Mesendoderm (in vitro differentiated cells): ENCODE data around the gene PREX1.

Experiments
- DNase-seq: peaks from one replicate; pipeline ENCODE4 v3.0.0; 2013
- H2AK5ac ChIP-seq: 2 replicates; pipeline ENCODE4 v1.6.1; 2013; ENCODE audit warnings: low read length, inconsistent platforms
- H2BK120ac ChIP-seq: 2 replicates; pipeline ENCODE4 v1.6.1; 2013; ENCODE audit warnings: low read depth, mild to moderate bottlenecking, low read length, moderate library complexity, mixed read lengths
- H2BK15ac ChIP-seq: replicated peaks from 2 replicates; pipeline ENCODE4 v1.6.1; 2013; ENCODE audit warnings: low read depth, mild to moderate bottlenecking, moderate library complexity
- H2BK5ac ChIP-seq: 2 replicates; pipeline ENCODE4 v1.6.1; 2013; ENCODE audit warnings: low read length, inconsistent platforms
- H3K18ac ChIP-seq: 2 replicates; pipeline ENCODE4 v1.6.1; 2013; ENCODE audit warnings: mild to moderate bottlenecking, low read length, mixed read lengths
- H3K23ac ChIP-seq: one replicate; pipeline ENCODE4 v1.6.1; 2013; ENCODE audit warnings: low read length
- H3K27ac ChIP-seq: 2 replicates; pipeline ENCODE4 v1.5.1; 2013; ENCODE audit warnings: low read depth, mild to moderate bottlenecking, inconsistent platforms, low read length, moderate library complexity
- H3K27me3 ChIP-seq: 2 replicates; pipeline ENCODE4 v1.6.1; 2013; ENCODE audit warnings: low read length, control low read depth, mild to moderate bottlenecking, inconsistent platforms; ENCODE audit not compliant: insufficient read depth, poor library complexity
- H3K36me3 ChIP-seq: 2 replicates; pipeline ENCODE4 v1.6.1; 2013; ENCODE audit warnings: low read length, inconsistent platforms; ENCODE audit not compliant: control insufficient read depth, insufficient read depth
- H3K4ac ChIP-seq: one replicate; pipeline ENCODE4 v1.6.1; 2013; ENCODE audit warnings: low read depth, mild to moderate bottlenecking, low read length, moderate library complexity
- H3K4me1 ChIP-seq: 2 replicates; pipeline ENCODE4 v1.6.1; 2013; ENCODE audit warnings: low read depth, low read length, inconsistent platforms; ENCODE audit not compliant: control insufficient read depth
- H3K4me2 ChIP-seq: 2 replicates; pipeline ENCODE4 v1.6.1; 2013; ENCODE audit warnings: low read length
- H3K4me3 ChIP-seq: 2 replicates; pipeline ENCODE4 v1.5.1; 2013; ENCODE audit warnings: mild to moderate bottlenecking, low read length
- H3K56ac ChIP-seq: one replicate; pipeline ENCODE4 v1.6.1; 2013; ENCODE audit warnings: low read length
- H3K79me1 ChIP-seq: 2 replicates; pipeline ENCODE4 v1.6.1; 2013; ENCODE audit warnings: low read length, inconsistent platforms
- H3K79me2 ChIP-seq: 2 replicates; pipeline ENCODE4 v1.6.1; 2013; ENCODE audit warnings: mild to moderate bottlenecking, low read length; ENCODE audit not compliant: control insufficient read depth, insufficient read depth
- H3K9ac ChIP-seq: 2 replicates; pipeline ENCODE4 v1.6.1; 2013; ENCODE audit warnings: low read length, inconsistent platforms
- H4K5ac ChIP-seq: one replicate; pipeline ENCODE4 v1.6.1; 2013; ENCODE audit warnings: low read length
- H4K8ac ChIP-seq: one replicate; pipeline ENCODE4 v1.6.1; 2013; ENCODE audit warnings: low read depth, mild to moderate bottlenecking, control low read depth, low read length, moderate library complexity
- WGBS: extraction: QIAGEN DNeasy Blood & Tissue Kit; methylation state at CpG from one replicate; pipeline ENCODE4 v1.1.7; 2013; ENCODE audit warnings: low lambda C conversion rate, missing lambda C conversion rate; ENCODE audit not compliant: insufficient coverage; ENCODE audit errors: extremely low coverage; 5-methylcytosine and 5-hydroxymethylcytosine counted together

Gene PREX1

GRCh38 chr20:48625136-48625900 lies 202.5 kb downstream of the PREX1 start:
- H3K4me2 ChIP-seq = no peak overlapping the region
- no peak for DNase-seq
- no peaks in the 10 kb centered on the region for H3K79me2 ChIP-seq
- no peak overlapping the region for H2BK15ac ChIP-seq
- no peak overlapping the region for H2BK5ac ChIP-seq
- no CpG with 5 or more reads among the region's 29 CpGs for WGBS
- H4K8ac ChIP-seq = no peak overlapping the region
- H3K4ac ChIP-seq = no peak overlapping the region
- H4K5ac ChIP-seq = no peak overlapping the region
- H3K27me3 ChIP-seq = no peaks in the 10 kb centered on the region
- no peak overlapping the region for H3K27ac ChIP-seq
- no peaks in the 10 kb centered on the region for H3K4me1 ChIP-seq
- no peak overlapping the region for H3K23ac ChIP-seq
- no peak overlapping the region for H2BK120ac ChIP-seq
- no peak overlapping the region for H3K9ac ChIP-seq
- H2AK5ac ChIP-seq = no peak overlapping the region
- no peak overlapping the region for H3K18ac ChIP-seq
- peaks cover 4% of the 10 kb centered on the region for H3K36me3 ChIP-seq
- no peak overlapping the region for H3K4me3 ChIP-seq
- H3K56ac ChIP-seq = no peak overlapping the region
- no peaks in the 10 kb centered on the region for H3K79me1 ChIP-seq

GRCh38 chr20:48624315-48625020 lies 203.3 kb downstream of the PREX1 start:
- no peak for DNase-seq
- Histone ChIP-seq H3K9ac (no peak overlapping the region), H3K36me3 (peaks cover 4% of the 10 kb centered on the region)

GRCh38 chr20:48623906-48624265 lies 203.9 kb downstream of the PREX1 start:
- Histone ChIP-seq H2AK5ac (no peak overlapping the region), H3K79me1 (no peaks in the 10 kb centered on the region), H3K56ac (no peak overlapping the region), H3K4me2 (no peak overlapping the region), H3K36me3 (peaks cover 3% of the 10 kb centered on the region), H2BK5ac (no peak overlapping the region), H3K23ac (no peak overlapping the region), H2BK120ac (no peak overlapping the region), H3K27me3 (no peaks in the 10 kb centered on the region), H3K79me2 (no peaks in the 10 kb centered on the region), H3K4me1 (no peaks in the 10 kb centered on the region), H4K8ac (no peak overlapping the region), H4K5ac (no peak overlapping the region), H3K18ac (no peak overlapping the region), H3K9ac (no peak overlapping the region), H3K4me3 (no peak overlapping the region), H3K27ac (no peak overlapping the region), H3K4ac (no peak overlapping the region), H2BK15ac (no peak overlapping the region)
- no peak for DNase-seq
- no CpG with 5 or more reads among the region's 15 CpGs for WGBS

More at GRCh38 chr20:48624315-48625020, 203.3 kb downstream of the PREX1 start:
- no peaks in the 10 kb centered on the region for H3K79me1 ChIP-seq
- no peak overlapping the region for H3K4ac ChIP-seq
- H3K56ac ChIP-seq = no peak overlapping the region
- H3K79me2 ChIP-seq = no peaks in the 10 kb centered on the region
- no peak overlapping the region for H3K4me3 ChIP-seq
- H4K5ac ChIP-seq = no peak overlapping the region
- no CpG with 5 or more reads among the region's 23 CpGs for WGBS
- no peak overlapping the region for H2BK120ac ChIP-seq
- H4K8ac ChIP-seq = no peak overlapping the region
- no peak overlapping the region for H2BK15ac ChIP-seq
- H3K4me2 ChIP-seq = no peak overlapping the region
- H3K23ac ChIP-seq = no peak overlapping the region
- no peak overlapping the region for H2BK5ac ChIP-seq
- no peak overlapping the region for H3K27ac ChIP-seq
- H3K4me1 ChIP-seq = no peaks in the 10 kb centered on the region
- no peak overlapping the region for H2AK5ac ChIP-seq
- no peak overlapping the region for H3K18ac ChIP-seq
- H3K27me3 ChIP-seq = no peaks in the 10 kb centered on the region

GRCh38 chr20:48623176-48623905 lies 204.5 kb downstream of the PREX1 start:
- Histone ChIP-seq H3K23ac (no peak overlapping the region), H3K27ac (no peak overlapping the region), H3K36me3 (peaks cover 3% of the 10 kb centered on the region), H3K4me2 (no peak overlapping the region), H3K9ac (no peak overlapping the region), H3K79me1 (no peaks in the 10 kb centered on the region), H4K8ac (no peak overlapping the region), H3K4ac (no peak overlapping the region), H3K79me2 (no peaks in the 10 kb centered on the region), H3K18ac (no peak overlapping the region), H3K56ac (no peak overlapping the region), H2AK5ac (no peak overlapping the region), H4K5ac (no peak overlapping the region), H2BK120ac (no peak overlapping the region), H2BK5ac (no peak overlapping the region), H3K4me1 (no peaks in the 10 kb centered on the region), H3K4me3 (no peak overlapping the region), H2BK15ac (no peak overlapping the region), H3K27me3 (no peaks in the 10 kb centered on the region)
- WGBS = no CpG with 5 or more reads among the region's 16 CpGs
- peak; percentile 47 for DNase-seq

GRCh38 chr20:48622421-48622820 lies 205.4 kb downstream of the PREX1 start:
- H3K79me2 ChIP-seq = no peaks in the 10 kb centered on the region
- H3K56ac ChIP-seq = no peak overlapping the region
- no peaks in the 10 kb centered on the region for H3K79me1 ChIP-seq
- no peak overlapping the region for H3K4me3 ChIP-seq
- H3K36me3 ChIP-seq = peaks cover 3% of the 10 kb centered on the region
- no peaks in the 10 kb centered on the region for H3K27me3 ChIP-seq
- H4K8ac ChIP-seq = no peak overlapping the region
- H2BK120ac ChIP-seq = no peak overlapping the region
- no peak overlapping the region for H2BK15ac ChIP-seq
- H3K4ac ChIP-seq = no peak overlapping the region
- H2AK5ac ChIP-seq = no peak overlapping the region
- H3K27ac ChIP-seq = no peak overlapping the region
- H2BK5ac ChIP-seq = no peak overlapping the region
- H4K5ac ChIP-seq = no peak overlapping the region
- WGBS = no CpG with 5 or more reads among the region's 11 CpGs
- no peak overlapping the region for H3K23ac ChIP-seq
- H3K18ac ChIP-seq = no peak overlapping the region
- no peaks in the 10 kb centered on the region for H3K4me1 ChIP-seq
- DNase-seq = no peak
- H3K4me2 ChIP-seq = no peak overlapping the region
- H3K9ac ChIP-seq = no peak overlapping the region
